Neural crest cell (in vitro differentiated cells): Measurements from ENCODE around the gene RXRA. TPM values are rescaled to one million over a fixed set of nuclear protein-coding genes. Genes with fewer than 3 reads are reported as not detected.

ENCODE experiments used
- DNase-seq: peaks from one replicate; pipeline ENCODE4 v3.0.0; 2021; ENCODE audit warnings: low read depth, mixed read lengths, low spot score
- H3K27ac Mint-ChIP-seq: one replicate; pipeline ENCODE4 v1.8.0; 2021; ENCODE audit warnings: mild to moderate bottlenecking, mixed read lengths; ENCODE audit not compliant: unreplicated experiment
- H3K27me3 Mint-ChIP-seq: 2 replicates; pipeline ENCODE4 v1.8.0; 2021; ENCODE audit warnings: low read depth, mild to moderate bottlenecking, mixed read lengths
- H3K36me3 Mint-ChIP-seq: 2 replicates; pipeline ENCODE4 v1.8.0; 2021; ENCODE audit warnings: low read depth, mild to moderate bottlenecking, mixed read lengths
- H3K4me1 Mint-ChIP-seq: 2 replicates; pipeline ENCODE4 v1.8.0; 2021; ENCODE audit warnings: mixed read lengths
- H3K4me3 Mint-ChIP-seq: one replicate; pipeline ENCODE4 v1.8.0; 2021; ENCODE audit warnings: mild to moderate bottlenecking, mixed read lengths
- H3K9me3 Mint-ChIP-seq: 2 replicates; pipeline ENCODE4 v1.8.0; 2021; ENCODE audit warnings: mixed read lengths
- total RNA-seq: library from RNA; stranded (reverse); gene quantifications from 2 replicates; pipeline ENCODE4 v1.2.1, GENCODE V29; 2021
- TF ChIP-seq, protein P1 (sequence below): fragments of 200-600 bp; sonication (generic); conservative IDR thresholded peaks from 2 replicates; pipeline ENCODE4 v1.5.0; 2021; ENCODE audit warnings: antibody characterized with exemption, mild to moderate bottlenecking

Gene RXRA
- total RNA-seq, 1 donor from 2014 or later: 41.2 TPM

DNA sequence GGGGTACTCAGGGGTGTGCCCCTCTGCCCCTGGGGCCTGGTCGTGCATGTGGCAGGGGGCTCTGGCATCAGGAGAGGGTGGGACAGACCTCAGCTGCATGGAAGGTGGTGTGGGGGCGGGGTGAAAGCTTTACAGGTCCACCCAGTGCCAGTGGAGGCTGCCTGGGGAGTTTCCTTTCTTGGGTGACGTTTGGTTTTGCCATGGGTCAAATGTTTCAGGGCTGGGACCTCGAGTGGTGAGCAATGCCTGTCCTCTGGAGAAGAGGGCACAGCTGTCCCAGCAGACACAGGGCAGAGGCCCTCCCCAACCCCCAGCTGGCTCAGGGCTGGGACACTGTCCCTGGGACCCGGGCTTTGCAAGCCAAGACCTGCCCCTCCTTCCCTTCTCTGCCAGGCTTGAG, 3.6 kb downstream of the RXRA start:
- peaks cover 33% of the 10 kb centered on the region for H3K4me1 Mint-ChIP-seq
- no peak for DNase-seq
- no peak overlapping the region for H3K27ac Mint-ChIP-seq
- H3K9me3 Mint-ChIP-seq: no peaks in the 10 kb centered on the region
- TF ChIP-seq, protein P1, sequence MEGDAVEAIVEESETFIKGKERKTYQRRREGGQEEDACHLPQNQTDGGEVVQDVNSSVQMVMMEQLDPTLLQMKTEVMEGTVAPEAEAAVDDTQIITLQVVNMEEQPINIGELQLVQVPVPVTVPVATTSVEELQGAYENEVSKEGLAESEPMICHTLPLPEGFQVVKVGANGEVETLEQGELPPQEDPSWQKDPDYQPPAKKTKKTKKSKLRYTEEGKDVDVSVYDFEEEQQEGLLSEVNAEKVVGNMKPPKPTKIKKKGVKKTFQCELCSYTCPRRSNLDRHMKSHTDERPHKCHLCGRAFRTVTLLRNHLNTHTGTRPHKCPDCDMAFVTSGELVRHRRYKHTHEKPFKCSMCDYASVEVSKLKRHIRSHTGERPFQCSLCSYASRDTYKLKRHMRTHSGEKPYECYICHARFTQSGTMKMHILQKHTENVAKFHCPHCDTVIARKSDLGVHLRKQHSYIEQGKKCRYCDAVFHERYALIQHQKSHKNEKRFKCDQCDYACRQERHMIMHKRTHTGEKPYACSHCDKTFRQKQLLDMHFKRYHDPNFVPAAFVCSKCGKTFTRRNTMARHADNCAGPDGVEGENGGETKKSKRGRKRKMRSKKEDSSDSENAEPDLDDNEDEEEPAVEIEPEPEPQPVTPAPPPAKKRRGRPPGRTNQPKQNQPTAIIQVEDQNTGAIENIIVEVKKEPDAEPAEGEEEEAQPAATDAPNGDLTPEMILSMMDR: no peak
- peak overlapping the region; percentile 79 for H3K4me3 Mint-ChIP-seq
- no peaks in the 10 kb centered on the region for H3K27me3 Mint-ChIP-seq
- H3K36me3 Mint-ChIP-seq: no peaks in the 10 kb centered on the region

DNA sequence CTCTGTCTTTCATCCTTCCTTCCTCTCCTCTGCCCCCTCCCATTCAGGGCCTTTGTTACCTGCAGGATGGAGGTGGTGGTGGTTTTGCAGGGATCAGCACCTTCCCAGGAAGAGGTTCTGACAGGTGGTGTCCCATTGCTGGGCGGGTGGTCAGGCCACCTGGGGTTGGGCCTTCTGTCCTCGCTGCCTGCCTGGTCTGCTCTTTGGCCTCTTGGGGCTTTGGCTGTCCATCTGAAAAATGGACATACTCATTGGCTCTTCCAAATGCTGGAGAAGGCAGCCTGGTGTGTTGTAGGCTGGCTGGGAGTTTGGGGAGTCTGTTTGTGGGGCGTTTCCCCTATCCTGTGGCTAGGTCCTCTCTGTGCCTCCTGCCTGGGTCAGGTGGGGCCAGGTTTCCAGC, 4.3 kb downstream of the RXRA start:
- H3K36me3 Mint-ChIP-seq: no peaks in the 10 kb centered on the region
- no peaks in the 10 kb centered on the region for H3K9me3 Mint-ChIP-seq
- H3K27ac Mint-ChIP-seq: peak overlapping the region; percentile 69
- H3K4me3 Mint-ChIP-seq: peak overlapping the region; percentile 79
- TF ChIP-seq, protein P1: no peak
- no peaks in the 10 kb centered on the region for H3K27me3 Mint-ChIP-seq
- no peak for DNase-seq
- peaks cover 39% of the 10 kb centered on the region for H3K4me1 Mint-ChIP-seq

DNA sequence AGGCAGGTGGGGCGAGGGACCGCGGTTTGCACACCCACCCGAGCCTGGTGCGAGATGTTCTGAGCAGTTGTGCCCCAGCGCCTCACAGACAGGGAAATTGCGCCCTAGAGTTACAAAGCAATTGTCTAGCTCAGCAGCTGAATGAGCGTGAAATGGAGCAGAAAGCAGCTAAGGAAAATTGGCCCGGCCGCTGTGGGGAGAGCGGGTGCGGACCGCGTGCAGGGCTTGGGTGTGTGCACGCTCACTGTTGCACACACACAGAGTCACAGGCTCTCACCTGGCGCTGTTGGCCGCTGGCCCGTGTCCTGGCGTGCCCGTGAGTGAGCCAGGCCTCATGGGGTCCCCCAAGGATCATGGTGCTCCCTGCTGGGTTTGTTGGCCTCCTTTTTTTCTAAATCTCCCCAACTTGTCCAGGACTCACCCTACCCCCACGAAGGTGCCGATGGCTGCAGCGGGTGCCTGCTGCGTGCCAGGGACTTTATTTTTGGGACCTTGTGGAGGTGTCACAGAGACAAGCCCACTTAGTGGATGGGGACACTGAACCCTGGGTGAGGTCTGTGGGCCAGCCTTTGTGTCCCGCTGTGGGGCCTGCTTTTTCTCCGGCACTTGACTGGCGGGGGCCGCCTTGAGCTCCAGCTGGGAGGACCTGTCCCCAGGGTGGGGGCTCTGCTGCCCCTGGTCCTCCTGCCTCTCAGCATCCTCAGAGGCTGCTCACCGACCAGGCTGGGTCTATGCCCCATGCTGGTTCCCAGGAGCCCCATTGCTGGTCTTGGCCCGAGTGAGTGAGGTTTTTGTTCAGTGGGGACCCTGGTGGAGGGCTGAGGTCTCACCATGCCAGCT, 5.2 kb downstream of the RXRA start:
- DNase-seq: no peak
- Mint-ChIP-seq H3K4me1 (peaks cover 39% of the 10 kb centered on the region), H3K4me3 (no peak overlapping the region), H3K27ac (peak overlapping the region; percentile 86), H3K9me3 (no peaks in the 10 kb centered on the region), H3K27me3 (no peaks in the 10 kb centered on the region), H3K36me3 (no peaks in the 10 kb centered on the region)
- TF ChIP-seq, protein P1: no peak

DNA sequence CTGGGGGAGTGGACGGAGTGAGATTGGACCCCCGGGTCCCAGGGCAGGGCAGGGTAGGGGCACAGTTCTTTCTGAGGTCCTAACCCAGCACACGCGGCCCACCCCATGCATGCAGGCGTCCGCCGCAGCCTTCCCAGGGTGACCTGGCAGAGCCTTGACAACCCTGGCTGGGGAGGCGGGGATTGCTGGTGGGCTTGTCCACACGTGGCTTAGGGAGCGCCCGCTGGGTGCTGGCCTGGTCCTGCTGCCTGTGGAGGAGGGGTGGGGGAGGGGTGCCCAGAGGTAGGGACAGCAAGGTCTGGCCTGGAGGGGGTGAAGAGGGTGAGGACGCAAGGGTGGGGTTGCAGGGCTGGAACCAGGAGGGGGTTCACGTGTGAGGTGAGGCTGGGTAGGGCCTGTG, 6.0 kb downstream of the RXRA start:
- no peaks in the 10 kb centered on the region for H3K36me3 Mint-ChIP-seq

DNA sequence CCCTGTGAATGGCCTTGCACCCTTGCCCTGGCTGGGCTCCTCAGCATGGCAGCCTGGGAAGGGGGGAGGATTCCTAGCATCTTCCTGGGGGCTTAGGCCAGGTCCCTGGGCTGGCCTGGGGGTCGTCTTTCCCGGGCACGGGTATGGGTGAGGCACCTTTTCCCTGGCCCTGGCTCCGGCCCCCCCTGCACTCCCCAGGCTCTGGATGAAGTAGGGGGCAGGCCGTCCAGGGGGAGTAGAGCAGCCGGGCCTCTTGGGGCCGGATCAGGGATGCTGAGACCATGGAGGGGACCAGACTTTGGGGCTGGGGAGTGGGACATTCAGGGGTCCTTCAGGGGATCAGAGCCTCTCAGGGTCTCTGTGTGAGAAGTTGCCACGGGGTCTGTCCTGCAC, 6.6 kb downstream of the RXRA start:
- H3K4me1 Mint-ChIP-seq: peaks cover 45% of the 10 kb centered on the region
- H3K27ac Mint-ChIP-seq: no peak overlapping the region
- H3K36me3 Mint-ChIP-seq: no peaks in the 10 kb centered on the region
- H3K9me3 Mint-ChIP-seq: no peaks in the 10 kb centered on the region
- no peak for DNase-seq
- no peaks in the 10 kb centered on the region for H3K27me3 Mint-ChIP-seq
- no peak overlapping the region for H3K4me3 Mint-ChIP-seq
- TF ChIP-seq, protein P1: no peak

More for the DNA sequence above, 6.0 kb downstream of the RXRA start:
- Mint-ChIP-seq H3K27me3 (no peaks in the 10 kb centered on the region), H3K4me3 (no peak overlapping the region), H3K4me1 (peaks cover 41% of the 10 kb centered on the region), H3K9me3 (no peaks in the 10 kb centered on the region), H3K27ac (no peak overlapping the region)
- no peak for DNase-seq
- TF ChIP-seq, protein P1: no peak
